Left colon (tissue), 2 donors: ENCODE data around the gene TEAD1. TPM values are rescaled to one million over a fixed set of nuclear protein-coding genes. Genes with fewer than 3 reads are reported as not detected.
A peak's percentile ranks its signal among the peaks of the same experiment; 100 is the strongest.

Source experiments
- ATAC-seq: fragments of 200-7000 bp; cut with Tn5 transposase; one replicate; pipeline ENCODE4 v1.9.1; 2020; ENCODE audit warnings: mild to moderate bottlenecking, moderate library complexity
- DNase-seq, 2 donors: peaks; one replicate each; pipeline ENCODE4 v3.0.0-alpha.2; 2020
- intact Hi-C, 2 donors: fragments of 100-400 bp; cut with DNase I in 1 of 2; cut with micrococcal nuclease in 1 of 2; formaldehyde crosslinking; loops; one replicate each; pipeline versions ENCODE4 v1.11.2 to v1.14.0; 2022; cut with DNase I, micrococcal nuclease
- total RNA-seq, 2 donors: library from RNA; stranded (reverse); fragmentation: NEBNext Ultra II Directional; extraction: Animal tissue kit (Norgen Biotek cat#: 25700); gene quantifications; one replicate each; pipeline ENCODE4 v1.2.1, GENCODE V29; 2021
- donor health status: DM: no; HTN: no; CAD: no.
- donor health status: DM: yes; HTN: yes; CAD: no.

The TEAD1 gene
- total RNA-seq, 2 donors from 2014 or later: 43.0 to 51.3 TPM

DNA sequence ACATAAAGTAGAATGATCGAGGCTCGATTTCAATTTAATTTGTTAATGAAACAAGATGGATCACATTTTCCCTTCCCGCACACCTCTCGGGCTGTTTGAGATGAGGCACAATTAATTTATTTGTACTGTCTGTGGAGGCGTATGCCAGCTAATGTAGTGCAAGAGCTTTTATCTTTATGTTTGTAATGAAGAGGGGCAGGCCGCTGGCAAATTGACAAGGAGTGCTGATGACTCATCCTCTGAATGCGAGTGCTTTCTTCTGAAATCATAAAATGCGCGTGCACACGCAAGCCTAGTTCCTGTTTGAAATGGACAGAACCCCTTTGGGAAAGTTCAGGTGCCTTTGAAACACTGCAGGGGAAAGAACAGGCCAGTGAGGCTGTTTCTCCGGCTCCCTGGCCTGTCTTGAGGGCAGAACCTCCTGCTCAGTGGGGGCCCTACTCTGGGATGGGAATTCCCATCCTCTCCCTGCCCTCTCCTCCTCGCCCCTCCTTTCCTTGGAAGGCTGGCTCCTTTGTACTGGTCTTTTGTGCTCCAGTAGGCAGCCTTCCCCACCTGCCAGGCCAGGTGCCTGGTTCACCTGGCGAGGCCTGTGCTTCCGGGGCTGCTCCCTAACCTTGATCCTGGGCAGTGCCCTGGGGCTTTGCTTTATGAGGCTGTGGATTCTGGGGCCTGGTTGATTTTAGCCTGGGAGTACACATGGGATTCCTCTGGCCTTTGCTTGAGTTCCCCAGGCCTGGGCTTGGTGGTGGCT is 50.3 kb downstream of the TEAD1 start:
- DNase-seq: peak; percentile 91 to 94
- intact Hi-C loops: no loop called here
- peak; percentile 83 for ATAC-seq

GRCh38 chr11:12725055-12725862 is 51.0 kb downstream of the TEAD1 start:
- DNase-seq (no peak), ATAC-seq (no peak)
- intact Hi-C loops: no loop called here

- no peak for DNase-seq
- ATAC-seq: no peak
- intact Hi-C loops: no loop called here
These were observed 51.9 kb downstream of the TEAD1 start for GRCh38 chr11:12725863-12726682.

GRCh38 chr11:12727563-12728211 is 53.5 kb downstream of the TEAD1 start:
- ATAC-seq (peak; percentile 10), DNase-seq (no peak)
- intact Hi-C loops: no loop called here

DNA sequence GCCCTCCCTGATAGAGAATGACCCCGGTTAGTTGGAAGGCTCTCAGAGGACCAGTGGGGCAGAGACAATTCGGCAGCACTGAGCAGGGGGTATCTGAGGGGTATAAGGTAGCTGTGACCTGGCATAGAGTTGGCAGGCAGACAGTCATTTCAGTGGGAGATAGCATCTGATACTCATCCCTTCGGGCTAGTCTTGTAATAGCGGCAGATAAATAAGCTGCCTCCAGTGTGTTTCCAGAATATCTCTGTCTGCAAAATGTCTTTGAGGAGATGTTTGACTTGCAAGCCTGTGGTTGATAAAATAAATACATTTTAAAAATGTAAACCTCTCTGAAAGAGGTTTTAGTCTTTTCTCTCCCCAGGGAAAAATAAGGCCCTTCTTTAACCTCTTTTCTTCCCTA is 54.2 kb downstream of the TEAD1 start:
- no peak for DNase-seq
- ATAC-seq: no peak
- intact Hi-C loops: no loop called here

GRCh38 chr11:12729941-12730340 is 55.7 kb downstream of the TEAD1 start:
- no peak for ATAC-seq
- intact Hi-C loops: no loop called here
- DNase-seq: no peak

DNA sequence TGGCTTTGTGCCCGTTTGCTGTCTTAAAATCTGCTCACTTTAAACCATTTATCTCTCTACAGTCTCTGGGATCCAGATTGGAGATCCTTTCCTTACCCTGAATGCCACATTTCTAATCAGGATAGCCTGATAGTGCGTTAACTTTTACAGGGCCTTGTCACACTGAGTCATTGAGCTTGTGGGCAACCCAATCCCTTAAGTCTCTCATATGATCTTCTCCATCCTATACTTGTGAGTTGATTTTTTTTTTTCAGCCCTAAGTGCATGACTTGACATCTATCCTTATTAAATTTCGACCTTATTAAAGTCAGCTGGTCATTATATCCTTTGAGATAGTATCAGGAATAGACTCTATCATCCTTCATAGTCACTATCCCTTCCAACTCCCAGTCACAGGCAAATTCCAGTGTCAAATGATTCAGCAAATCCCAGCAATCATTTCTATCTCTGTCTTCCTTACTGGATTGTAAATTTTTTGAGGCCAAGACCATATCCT is 57.7 kb downstream of the TEAD1 start:
- DNase-seq (no peak), ATAC-seq (no peak)
- intact Hi-C loops: no loop called here

- intact Hi-C loops: no loop called here
- DNase-seq (no peak), ATAC-seq (no peak)
These were observed 58.9 kb downstream of the TEAD1 start for GRCh38 chr11:12733091-12733490.

GRCh38 chr11:12734625-12735024 is 60.4 kb downstream of the TEAD1 start:
- no peak for ATAC-seq
- DNase-seq: no peak
- intact Hi-C loops: no loop called here

GRCh38 chr11:12735262-12735661 is 61.0 kb downstream of the TEAD1 start:
- ATAC-seq: no peak
- DNase-seq: no peak
- intact Hi-C loops: no loop called here

GRCh38 chr11:12737024-12737423 is 62.8 kb downstream of the TEAD1 start:
- ATAC-seq (no peak), DNase-seq (no peak)
- intact Hi-C loops: no loop called here

DNA sequence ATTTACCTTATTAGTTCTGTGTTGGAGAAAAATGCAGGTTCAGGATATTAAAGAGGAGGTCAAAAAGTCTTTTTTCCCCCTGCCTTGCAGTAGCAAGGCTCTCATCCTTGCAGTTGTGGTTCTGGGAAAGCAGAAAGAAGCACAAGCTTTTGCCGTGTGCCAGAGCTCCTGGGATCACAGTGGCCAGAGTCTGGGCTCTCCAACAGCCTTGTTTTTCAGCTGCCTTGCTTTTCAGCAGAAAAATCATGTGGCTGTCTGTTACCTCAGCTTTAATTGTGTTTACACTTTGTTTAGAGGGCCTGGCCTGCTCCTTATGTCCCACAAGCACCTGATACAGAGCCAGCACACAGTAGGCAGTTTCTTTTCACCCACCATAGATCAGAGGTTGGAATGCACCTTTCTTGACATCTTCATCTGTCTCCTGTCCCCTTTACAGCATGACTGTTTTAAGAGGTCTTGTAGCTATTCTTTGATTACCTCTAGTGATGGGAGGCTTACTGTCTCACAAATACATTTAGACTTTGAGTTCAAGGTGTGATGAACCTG is 67.5 kb downstream of the TEAD1 start:
- ATAC-seq (no peak), DNase-seq (no peak)
- intact Hi-C loops: no loop called here

DNA sequence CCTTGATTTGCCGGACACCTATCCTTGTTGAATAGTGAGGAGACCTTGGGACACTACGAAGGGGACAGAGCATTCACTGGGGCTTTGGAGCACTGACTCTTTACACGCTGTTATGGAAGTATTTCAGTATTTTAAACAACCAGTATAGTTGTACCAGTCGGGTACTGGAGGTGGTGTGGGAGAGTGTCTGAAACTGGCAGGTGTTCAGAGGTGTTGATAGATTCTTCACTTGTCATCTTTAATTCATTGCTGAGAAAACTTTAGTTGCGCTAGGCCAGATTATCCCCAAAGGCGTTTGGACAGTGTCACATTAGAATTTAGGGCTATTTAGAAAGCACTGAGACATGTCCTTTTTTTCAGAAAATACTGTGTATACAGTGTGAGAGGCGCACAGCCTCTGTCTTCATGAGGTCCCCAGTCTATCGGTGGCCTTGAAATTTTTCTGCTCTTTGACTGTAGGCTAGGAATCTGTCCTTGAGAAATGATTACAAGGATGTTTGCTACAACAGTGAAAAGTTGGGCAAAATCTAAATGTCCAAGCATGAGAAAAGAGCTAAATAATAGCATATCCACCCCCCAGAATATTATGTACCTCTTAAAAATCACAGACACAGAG is 69.7 kb downstream of the TEAD1 start:
- DNase-seq: no peak
- ATAC-seq: no peak

GRCh38 chr11:12744826-12745502 is 70.7 kb downstream of the TEAD1 start:
- DNase-seq (no peak), ATAC-seq (no peak)
- intact Hi-C loops: no loop called here

More for the DNA sequence above, 69.7 kb downstream of the TEAD1 start:
- intact Hi-C loops: no loop called here

- DNase-seq (no peak), ATAC-seq (peak; percentile 87)
- intact Hi-C loops: no loop called here
These were observed 71.6 kb downstream of the TEAD1 start for GRCh38 chr11:12745787-12746186.

GRCh38 chr11:12746593-12747097 is 72.4 kb downstream of the TEAD1 start:
- intact Hi-C loops: no loop called here
- peak in 1 of 2 donors; percentile 25 for DNase-seq
- no peak for ATAC-seq

DNA sequence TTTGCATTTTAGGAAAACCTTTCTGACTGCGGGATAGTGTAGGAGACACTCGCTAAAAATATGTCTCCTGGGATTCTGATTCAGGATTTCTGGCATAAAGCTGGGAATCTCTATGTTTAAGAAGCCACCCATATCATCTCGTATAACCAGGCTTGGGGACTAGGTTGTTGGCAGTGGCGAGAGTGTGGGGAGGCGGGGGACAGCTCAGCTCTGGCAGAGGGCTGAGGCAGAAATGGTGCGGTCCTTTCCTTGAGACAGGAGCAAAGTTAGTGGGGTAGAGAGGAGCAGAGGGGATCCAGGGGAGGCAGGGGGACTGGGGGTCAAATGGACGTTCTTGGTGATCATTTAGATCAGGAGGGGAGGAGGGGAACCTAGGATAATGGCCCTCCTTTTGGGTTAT is 74.3 kb downstream of the TEAD1 start:
- intact Hi-C loops: no loop called here

More for the DNA sequence above, 74.3 kb downstream of the TEAD1 start:
- no peak for ATAC-seq
- no peak for DNase-seq
